ENCODE data around the gene AANAT. TPM values are rescaled to one million over a fixed set of nuclear protein-coding genes. Genes with fewer than 3 reads are reported as not detected.

The AANAT gene
- polyA plus RNA-seq, 1 donor: 0.13 TPM

DNA sequence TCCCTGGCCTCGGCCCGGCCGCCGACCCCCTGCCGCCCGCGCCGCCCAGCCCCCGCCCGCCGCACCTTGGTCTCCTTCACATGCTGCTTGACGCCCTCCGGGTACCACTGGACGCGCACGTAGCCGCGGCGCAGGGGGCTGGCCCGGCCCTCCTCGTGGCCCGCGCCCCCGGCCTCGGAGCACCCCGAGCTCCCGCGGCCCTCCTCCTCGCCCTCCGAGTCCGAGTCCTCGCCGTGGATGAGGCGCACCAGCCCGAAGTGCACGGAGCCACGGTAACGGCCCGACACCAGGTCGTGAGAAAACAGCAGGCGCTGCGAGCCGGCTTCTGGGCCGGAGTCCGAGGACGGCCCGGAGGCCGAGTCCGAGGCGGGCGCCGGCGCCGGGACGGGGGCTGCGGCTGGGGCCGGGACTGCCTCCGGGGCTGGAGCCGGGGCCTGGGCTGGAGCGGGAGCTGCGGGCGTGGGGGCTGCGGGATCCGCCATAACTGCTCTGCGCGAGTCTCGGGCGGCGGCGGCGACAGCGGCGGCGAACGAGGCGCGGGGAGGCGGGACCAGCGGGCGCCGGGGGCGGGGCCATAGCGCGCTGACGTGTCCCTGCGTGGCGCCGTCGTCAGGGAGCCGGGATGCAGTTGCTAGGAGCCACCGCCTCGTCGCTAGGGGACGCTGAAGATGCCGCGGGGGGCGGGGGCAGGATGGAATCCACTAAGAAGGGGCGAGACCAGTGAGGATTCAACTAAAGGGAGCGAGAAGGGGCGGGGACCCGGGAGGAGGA, 14.6 kb upstream of the AANAT start, which contains the start of gene UBE2O:
Gene UBE2O, minus strand, starts transcription at position 493 of the 771 bp plus-strand sequence. Its CDS starts 11 bp downstream, at position 482.
- Histone ChIP-seq H3K4me3 (ENCODE audit: low read length) (peak within 1 kb of the TSS; percentile 54), H3K4me1 (ENCODE audit: control insufficient read depth, insufficient read depth, low read length) (peaks cover 7% of the 10 kb centered on the region), H3K9me3 (ENCODE audit: control insufficient read depth, low read depth, low read length) (no peaks in the 10 kb centered on the region), H3K36me3 (ENCODE audit: control insufficient read depth, insufficient read depth, low read length) (no peaks in the 10 kb centered on the region), H3K27ac (ENCODE audit: low read length) (no peak within 1 kb of the TSS), H3K27me3 (ENCODE audit: control insufficient read depth, insufficient read depth, low read length) (no peaks in the 10 kb centered on the region)
- WGBS (ENCODE audit: insufficient coverage, low lambda C conversion rate): no CpG with 5 or more reads among the region's 101 CpGs
- DNase-seq: peak; percentile 81 to 88

DNA sequence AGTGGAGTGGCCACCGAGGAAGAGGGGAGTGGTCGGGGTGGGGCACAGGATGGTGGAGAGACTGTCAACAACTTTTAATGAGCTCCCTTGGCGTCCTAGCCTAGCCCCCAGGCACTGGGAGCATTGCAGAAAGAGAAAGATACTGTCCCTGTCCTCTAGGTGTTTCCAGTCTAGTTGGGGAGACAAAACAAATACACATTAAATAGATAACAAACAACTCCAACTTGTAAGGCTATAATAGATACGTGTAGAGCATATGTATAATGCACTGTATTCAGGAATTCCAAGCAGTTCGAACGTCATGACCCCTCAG, 14.0 kb upstream of the AANAT start:
- Histone ChIP-seq H3K36me3 (ENCODE audit: control insufficient read depth, insufficient read depth, low read length) (no peaks in the 10 kb centered on the region), H3K4me3 (ENCODE audit: low read length) (no peak overlapping the region), H3K9me3 (ENCODE audit: control insufficient read depth, low read depth, low read length) (no peaks in the 10 kb centered on the region), H3K4me1 (ENCODE audit: control insufficient read depth, insufficient read depth, low read length) (peaks cover 7% of the 10 kb centered on the region), H3K27me3 (ENCODE audit: control insufficient read depth, insufficient read depth, low read length) (no peaks in the 10 kb centered on the region), H3K27ac (ENCODE audit: low read length) (no peak overlapping the region)
- WGBS (ENCODE audit: insufficient coverage, low lambda C conversion rate): no CpG with 5 or more reads among the region's 6 CpGs
- no peak for DNase-seq

DNA sequence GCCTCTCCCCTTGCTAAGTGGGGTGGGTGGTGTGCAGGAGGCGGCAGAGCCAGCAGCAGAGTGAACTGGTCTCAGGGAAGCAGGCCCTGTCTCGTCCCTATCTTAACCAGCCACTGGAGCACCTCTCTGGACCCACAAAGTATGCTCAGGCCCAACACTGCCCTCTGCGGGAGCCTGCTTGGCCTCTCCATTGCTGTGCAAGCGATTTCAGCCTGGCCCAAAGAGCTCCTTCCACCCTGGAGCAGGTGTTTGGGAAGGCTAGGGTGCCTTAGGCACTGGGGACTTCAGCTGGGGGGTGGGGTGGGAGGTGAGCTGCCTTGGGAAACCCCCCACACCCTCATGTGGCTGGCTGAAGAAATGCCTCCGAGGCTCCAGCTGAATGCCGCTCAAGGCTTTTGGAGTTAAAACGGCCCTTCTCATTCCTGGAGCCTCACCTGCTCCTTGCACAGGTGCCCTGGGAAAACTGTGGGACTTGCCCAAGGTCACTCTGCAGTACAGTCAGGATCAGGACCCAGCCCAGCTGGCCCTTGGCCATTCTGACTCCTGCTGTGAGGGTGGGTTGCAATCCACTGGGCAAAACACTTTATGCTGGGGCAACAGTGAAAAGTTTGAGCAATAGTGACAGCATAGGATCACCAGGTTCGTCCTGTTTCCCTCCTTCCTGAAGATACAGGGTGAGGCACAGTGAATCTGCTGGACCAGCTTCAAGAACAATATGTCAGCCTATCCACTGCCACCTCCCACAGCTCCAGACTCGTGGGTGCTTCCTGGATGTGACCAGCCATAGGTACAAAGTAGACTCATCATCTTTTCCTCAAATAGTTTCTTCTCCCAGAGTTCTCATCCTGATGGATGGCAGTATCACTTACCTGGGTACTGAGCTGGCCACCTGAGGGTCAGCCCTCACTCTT, 8.6 kb upstream of the AANAT start:
- Histone ChIP-seq H3K4me3 (ENCODE audit: low read length) (no peak overlapping the region), H3K36me3 (ENCODE audit: control insufficient read depth, insufficient read depth, low read length) (no peaks in the 10 kb centered on the region), H3K4me1 (ENCODE audit: control insufficient read depth, insufficient read depth, low read length) (peaks cover 4% of the 10 kb centered on the region), H3K27me3 (ENCODE audit: control insufficient read depth, insufficient read depth, low read length) (no peaks in the 10 kb centered on the region), H3K27ac (ENCODE audit: low read length) (no peak overlapping the region), H3K9me3 (ENCODE audit: control insufficient read depth, low read depth, low read length) (no peaks in the 10 kb centered on the region)
- no CpG with 5 or more reads among the region's 9 CpGs for WGBS (ENCODE audit: insufficient coverage, low lambda C conversion rate)
- DNase-seq: no peak

DNA sequence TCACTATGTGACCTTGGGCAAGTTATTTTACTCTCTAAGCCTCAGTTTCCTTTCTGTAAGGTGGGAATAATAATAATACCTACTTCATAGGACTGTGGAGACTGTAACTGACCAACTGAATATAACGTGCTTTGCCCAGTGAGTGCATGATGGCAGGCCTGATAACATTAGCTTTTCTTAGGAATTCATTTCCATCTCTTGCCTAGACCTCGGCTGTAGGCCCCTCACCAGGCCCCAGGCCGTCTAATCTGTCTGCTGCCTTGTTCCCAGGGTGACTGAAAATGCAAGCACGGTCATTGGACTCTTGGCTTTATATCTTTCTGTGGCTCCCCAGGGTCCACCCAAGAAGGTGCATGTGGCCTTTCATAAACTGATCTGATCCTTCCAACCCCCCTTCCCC, 7.7 kb upstream of the AANAT start:
- no CpG with 5 or more reads among the region's 4 CpGs for WGBS (ENCODE audit: insufficient coverage, low lambda C conversion rate)
- no peak for DNase-seq
- H3K4me1 ChIP-seq (ENCODE audit: control insufficient read depth, insufficient read depth, low read length): peaks cover 4% of the 10 kb centered on the region
- H3K4me3 ChIP-seq (ENCODE audit: low read length): no peak overlapping the region
- no peaks in the 10 kb centered on the region for H3K36me3 ChIP-seq (ENCODE audit: control insufficient read depth, insufficient read depth, low read length)
- H3K9me3 ChIP-seq (ENCODE audit: control insufficient read depth, low read depth, low read length): no peaks in the 10 kb centered on the region
- no peaks in the 10 kb centered on the region for H3K27me3 ChIP-seq (ENCODE audit: control insufficient read depth, insufficient read depth, low read length)
- no peak overlapping the region for H3K27ac ChIP-seq (ENCODE audit: low read length)

DNA sequence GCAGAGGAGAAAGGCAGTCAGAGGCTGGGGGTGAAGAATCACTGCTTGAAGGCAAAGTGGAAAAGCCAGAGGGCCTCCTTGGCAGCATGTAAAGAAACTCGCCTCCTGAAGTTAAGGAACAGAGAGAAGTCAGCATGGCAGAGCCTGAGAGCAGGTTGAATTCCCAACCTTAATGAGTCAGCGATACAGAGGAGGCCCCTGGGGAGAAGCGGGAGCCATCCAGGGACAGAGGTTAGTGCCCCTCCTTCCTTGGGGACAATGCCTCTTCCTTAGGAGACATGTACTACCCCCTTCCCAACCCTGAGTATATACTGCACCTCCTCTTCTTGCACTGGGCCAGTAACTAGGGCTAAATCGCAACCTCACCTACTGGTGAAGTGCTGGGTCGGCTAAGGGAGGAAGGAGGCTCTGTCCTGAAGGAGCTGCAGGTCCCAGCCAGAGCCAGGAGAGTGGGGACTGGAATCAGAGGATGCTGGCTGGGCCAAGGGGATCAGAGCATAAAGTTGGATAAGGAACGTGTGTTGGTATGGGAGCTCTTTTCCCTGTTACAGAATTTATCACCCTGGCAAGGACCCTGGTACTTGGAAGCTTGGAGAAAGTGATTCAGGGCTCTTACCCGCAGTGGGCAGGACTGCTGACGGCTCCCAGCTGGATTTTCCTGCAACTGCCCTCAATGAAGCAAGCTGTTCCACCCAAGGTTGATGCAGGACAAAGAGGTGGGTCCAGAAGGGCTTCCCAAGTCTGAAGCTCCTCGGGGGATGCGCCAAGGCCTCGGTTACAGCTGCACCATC, 5.4 kb upstream of the AANAT start:
- Histone ChIP-seq H3K4me3 (ENCODE audit: low read length) (no peak overlapping the region), H3K36me3 (ENCODE audit: control insufficient read depth, insufficient read depth, low read length) (no peaks in the 10 kb centered on the region), H3K4me1 (ENCODE audit: control insufficient read depth, insufficient read depth, low read length) (peaks cover 6% of the 10 kb centered on the region), H3K27ac (ENCODE audit: low read length) (no peak overlapping the region), H3K27me3 (ENCODE audit: control insufficient read depth, insufficient read depth, low read length) (no peaks in the 10 kb centered on the region), H3K9me3 (ENCODE audit: control insufficient read depth, low read depth, low read length) (no peaks in the 10 kb centered on the region)
- WGBS (ENCODE audit: insufficient coverage, low lambda C conversion rate): no CpG with 5 or more reads among the region's 11 CpGs
- no peak for DNase-seq

DNA sequence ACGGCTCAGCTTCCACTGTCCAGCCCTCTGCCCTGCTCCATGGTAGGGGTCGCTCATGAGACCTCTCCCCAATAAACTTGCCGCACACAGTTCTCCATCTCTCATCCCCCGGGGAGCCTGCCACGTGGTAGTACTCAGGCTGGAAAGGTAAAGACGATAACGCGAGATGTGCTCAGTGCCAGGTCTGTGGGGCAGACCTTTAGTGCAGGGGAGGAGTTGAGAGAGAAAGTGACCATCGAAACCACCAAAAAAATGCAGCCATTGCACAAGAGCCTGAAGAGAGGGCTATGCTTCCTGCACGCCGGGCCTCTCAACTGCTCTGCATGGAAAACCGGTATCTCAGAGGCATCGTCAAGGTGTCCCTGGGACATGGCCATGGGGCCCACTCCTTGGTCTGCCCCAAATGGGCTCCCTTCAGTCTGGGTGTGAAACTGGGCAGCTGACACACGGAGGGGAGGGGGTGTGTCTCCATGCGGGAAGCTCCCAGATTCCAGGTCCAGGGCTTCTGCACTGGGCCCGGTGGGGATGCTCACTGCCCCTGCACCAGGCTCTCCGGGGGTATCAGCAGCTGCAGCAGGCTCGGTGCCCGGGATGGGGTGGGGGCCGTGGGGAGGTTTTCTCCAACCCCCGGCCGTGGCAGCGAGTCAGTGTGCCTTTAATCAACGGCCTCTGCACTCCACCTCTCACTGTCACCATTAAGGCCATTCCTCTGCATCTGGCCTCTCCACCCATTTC, 4.7 kb upstream of the AANAT start:
- no peaks in the 10 kb centered on the region for H3K27me3 ChIP-seq (ENCODE audit: control insufficient read depth, insufficient read depth, low read length)
- whole genome bisulfite sequencing (ENCODE audit: insufficient coverage, low lambda C conversion rate): no CpG with 5 or more reads among the region's 24 CpGs
- H3K4me1 ChIP-seq (ENCODE audit: control insufficient read depth, insufficient read depth, low read length): peaks cover 6% of the 10 kb centered on the region
- DNase-seq: no peak
- H3K27ac ChIP-seq (ENCODE audit: low read length): no peak overlapping the region
- no peak overlapping the region for H3K4me3 ChIP-seq (ENCODE audit: low read length)
- no peaks in the 10 kb centered on the region for H3K36me3 ChIP-seq (ENCODE audit: control insufficient read depth, insufficient read depth, low read length)
- no peaks in the 10 kb centered on the region for H3K9me3 ChIP-seq (ENCODE audit: control insufficient read depth, low read depth, low read length)

DNA sequence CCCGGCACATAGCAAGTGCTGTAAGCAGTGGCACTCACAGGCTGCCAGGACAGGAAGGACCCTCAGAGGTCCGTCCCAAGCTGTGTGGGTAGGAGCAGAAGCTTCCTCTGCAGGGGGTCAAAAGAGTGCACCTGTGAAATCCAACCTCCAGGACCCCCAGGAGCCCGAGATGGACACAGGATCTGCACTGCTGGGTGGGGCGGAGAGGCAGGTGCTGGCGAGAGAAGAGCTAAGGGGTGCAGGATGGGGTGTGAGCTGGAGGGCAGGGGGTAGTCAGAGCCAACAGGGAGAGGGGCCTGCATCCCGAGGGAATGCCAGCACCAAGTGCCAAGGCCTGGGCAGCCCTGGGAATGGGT, 650 bp upstream of the AANAT start:
- H3K27ac ChIP-seq (ENCODE audit: low read length): no peak overlapping the region
- H3K9me3 ChIP-seq (ENCODE audit: control insufficient read depth, low read depth, low read length): no peaks in the 10 kb centered on the region
- no peak overlapping the region for H3K4me3 ChIP-seq (ENCODE audit: low read length)
- H3K27me3 ChIP-seq (ENCODE audit: control insufficient read depth, insufficient read depth, low read length): no peaks in the 10 kb centered on the region
- peaks cover 9% of the 10 kb centered on the region for H3K36me3 ChIP-seq (ENCODE audit: control insufficient read depth, insufficient read depth, low read length)
- H3K4me1 ChIP-seq (ENCODE audit: control insufficient read depth, insufficient read depth, low read length): peaks cover 11% of the 10 kb centered on the region
- no CpG with 5 or more reads among the region's 6 CpGs for WGBS (ENCODE audit: insufficient coverage, low lambda C conversion rate)
- DNase-seq: no peak

DNA sequence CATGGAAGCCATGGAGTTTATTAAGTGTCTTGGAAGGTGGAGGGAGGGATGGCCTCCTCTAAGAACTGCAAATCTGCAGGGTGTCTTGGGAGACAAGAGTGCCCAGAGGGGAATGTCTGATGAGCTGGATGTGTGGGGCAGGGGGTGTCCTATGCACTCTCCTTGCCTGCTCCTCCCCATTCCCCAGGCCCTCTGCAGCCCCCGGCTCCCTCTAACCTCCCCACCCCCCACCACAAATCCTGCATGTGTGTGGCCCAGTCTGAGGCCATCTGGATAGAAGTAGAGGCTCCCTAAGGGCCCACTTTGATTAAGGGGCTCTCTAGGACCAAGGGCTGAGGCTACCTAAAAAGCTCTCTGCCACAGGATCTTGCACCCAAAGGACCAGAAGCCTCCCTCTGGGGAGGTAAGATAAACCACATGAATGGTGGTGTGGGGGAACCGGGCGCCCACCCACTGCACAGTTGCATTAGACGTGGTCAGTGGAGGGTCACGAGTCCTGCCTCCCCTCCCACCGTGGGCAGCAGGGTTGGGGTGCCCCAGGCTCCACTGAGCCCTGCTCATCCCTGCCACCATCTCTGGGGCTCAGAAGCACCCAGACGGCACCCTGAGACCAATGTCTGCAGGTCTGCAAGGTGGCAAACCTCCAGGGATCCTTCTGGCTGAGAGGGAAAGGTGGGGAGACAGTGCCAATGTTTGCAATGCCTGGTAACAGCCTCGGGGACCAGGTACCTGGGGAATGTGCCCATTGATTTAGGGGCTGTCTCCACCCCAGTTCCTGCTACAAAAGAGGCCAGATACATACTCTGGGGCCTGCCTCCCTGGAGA, 618 bp downstream of the AANAT start:
- no peak overlapping the region for H3K27ac ChIP-seq (ENCODE audit: low read length)
- WGBS (ENCODE audit: insufficient coverage, low lambda C conversion rate): no CpG with 5 or more reads among the region's 8 CpGs
- DNase-seq: no peak

DNA sequence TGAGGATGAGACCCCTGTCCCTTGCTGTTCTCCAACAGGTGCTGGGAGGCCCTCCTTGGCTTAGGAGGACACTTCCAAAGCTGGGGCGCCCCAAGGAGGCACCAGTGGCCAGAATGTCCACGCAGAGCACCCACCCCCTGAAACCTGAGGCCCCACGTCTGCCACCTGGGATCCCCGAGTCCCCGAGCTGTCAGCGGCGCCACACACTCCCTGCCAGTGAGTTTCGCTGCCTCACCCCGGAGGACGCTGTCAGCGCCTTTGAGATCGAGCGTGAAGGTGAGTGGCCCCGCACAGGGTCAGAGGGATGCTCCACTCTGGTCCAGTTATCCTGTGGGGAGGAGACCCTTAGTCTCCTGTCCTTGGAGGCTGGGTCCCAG, 1.2 kb downstream of the AANAT start:
- no peak overlapping the region for H3K4me3 ChIP-seq (ENCODE audit: low read length)
- H3K4me1 ChIP-seq (ENCODE audit: control insufficient read depth, insufficient read depth, low read length): peaks cover 11% of the 10 kb centered on the region
- peaks cover 25% of the 10 kb centered on the region for H3K36me3 ChIP-seq (ENCODE audit: control insufficient read depth, insufficient read depth, low read length)
- H3K27ac ChIP-seq (ENCODE audit: low read length): no peak overlapping the region
- H3K27me3 ChIP-seq (ENCODE audit: control insufficient read depth, insufficient read depth, low read length): no peaks in the 10 kb centered on the region
- no peaks in the 10 kb centered on the region for H3K9me3 ChIP-seq (ENCODE audit: control insufficient read depth, low read depth, low read length)
- DNase-seq: no peak
- WGBS (ENCODE audit: insufficient coverage, low lambda C conversion rate): no CpG with 5 or more reads among the region's 14 CpGs

More for the DNA sequence above, 618 bp downstream of the AANAT start:
- H3K27me3 ChIP-seq (ENCODE audit: control insufficient read depth, insufficient read depth, low read length): no peaks in the 10 kb centered on the region
- peaks cover 11% of the 10 kb centered on the region for H3K4me1 ChIP-seq (ENCODE audit: control insufficient read depth, insufficient read depth, low read length)
- no peak overlapping the region for H3K4me3 ChIP-seq (ENCODE audit: low read length)
- H3K9me3 ChIP-seq (ENCODE audit: control insufficient read depth, low read depth, low read length): no peaks in the 10 kb centered on the region
- peaks cover 20% of the 10 kb centered on the region for H3K36me3 ChIP-seq (ENCODE audit: control insufficient read depth, insufficient read depth, low read length)

Measured in large intestine (tissue), 3 donors.